Liver (tissue), 9 donors: Measurements from ENCODE around the gene PCDH9. TPM values are rescaled to one million over a fixed set of nuclear protein-coding genes. Genes with fewer than 3 reads are reported as not detected.

ENCODE experiments used
- DNase-seq: peaks from one replicate; pipeline ENCODE4 v3.0.0-alpha.2; 2017; ENCODE audit warnings: low spot score
- H3K27ac ChIP-seq, 2 donors: one replicate each; pipeline ENCODE4 v1.7.0; 2013; ENCODE audit warnings: inconsistent platforms in 2 of 2, low read length in 2 of 2, control low read depth in 1 of 2, low read depth in 1 of 2, mild to moderate bottlenecking in 1 of 2
- H3K27me3 ChIP-seq, 4 donors: one replicate each; pipeline versions ENCODE4 v1.6.1 to v1.7.0; 2013; ENCODE audit warnings: low read length in 3 of 4, inconsistent platforms in 1 of 4, mild to moderate bottlenecking in 1 of 4, moderate library complexity in 1 of 4; ENCODE audit not compliant: control insufficient read depth in 4 of 4, insufficient read depth in 4 of 4
- H3K36me3 ChIP-seq, 4 donors: one replicate each; pipeline versions ENCODE4 v1.6.1 to v1.7.0; 2013; ENCODE audit warnings: low read length in 3 of 4, mild to moderate bottlenecking in 3 of 4, low read depth in 1 of 4, moderate library complexity in 1 of 4; ENCODE audit not compliant: control insufficient read depth in 4 of 4, insufficient read depth in 3 of 4
- H3K4me1 ChIP-seq, 4 donors: one replicate each; pipeline versions ENCODE4 v1.6.1 to v1.7.0; 2013; ENCODE audit warnings: low read length in 3 of 4, mild to moderate bottlenecking in 3 of 4, moderate library complexity in 1 of 4; ENCODE audit not compliant: control insufficient read depth in 4 of 4, insufficient read depth in 4 of 4
- H3K4me3 ChIP-seq, 3 donors: one replicate each; pipeline versions ENCODE4 v1.6.1 to v1.7.0; 2013; ENCODE audit warnings: low read length in 3 of 3, control low read depth in 1 of 3, low read depth in 1 of 3, mild to moderate bottlenecking in 1 of 3
- H3K9ac ChIP-seq, 2 donors: one replicate each; pipeline ENCODE4 v1.7.0; 2013; ENCODE audit warnings: low read length in 2 of 2, mild to moderate bottlenecking in 2 of 2, moderate library complexity in 2 of 2, control low read depth in 1 of 2, low read depth in 1 of 2
- H3K9me3 ChIP-seq, 4 donors: one replicate each; pipeline versions ENCODE4 v1.6.1 to v1.7.0; 2013; ENCODE audit warnings: low read length in 3 of 4; ENCODE audit not compliant: control insufficient read depth in 4 of 4
- CTCF ChIP-seq: fragments of 150-350 bp; IDR thresholded peaks from 2 replicates; pipeline ENCODE4 v1.5.1; 2017; ENCODE audit warnings: improper control_type of control experiment, low read depth, low read length; ENCODE audit not compliant: missing input control
- EGR1 ChIP-seq, 2 donors: IDR thresholded peaks; 2 replicates each; pipeline ENCODE4 v1.6.1; 2016 to 2018; ENCODE audit warnings: antibody characterized with exemption in 2 of 2, low read depth in 2 of 2
- FOXA1 ChIP-seq: IDR thresholded peaks from 2 replicates; pipeline ENCODE4 v1.6.1; 2016; ENCODE audit warnings: antibody characterized with exemption
- FOXA2 ChIP-seq: IDR thresholded peaks from 2 replicates; pipeline ENCODE4 v1.6.1; 2016; ENCODE audit warnings: antibody characterized with exemption
- GABPA ChIP-seq, 2 donors: IDR thresholded peaks in 1 of 2; conservative IDR thresholded peaks in 1 of 2; 2 replicates each; pipeline ENCODE4 v1.6.1; 2016; ENCODE audit warnings: antibody characterized with exemption in 2 of 2, mild to moderate bottlenecking in 1 of 2, moderate library complexity in 1 of 2
- HNF4A ChIP-seq, 2 donors: conservative IDR thresholded peaks; 2 replicates each; pipeline ENCODE4 v1.6.1; 2016; ENCODE audit warnings: antibody characterized with exemption in 2 of 2, mild to moderate bottlenecking in 2 of 2
- HNF4G ChIP-seq: IDR thresholded peaks from 2 replicates; pipeline ENCODE4 v1.6.1; 2016; ENCODE audit warnings: antibody characterized with exemption
- JUND ChIP-seq, 2 donors: IDR thresholded peaks; 2 replicates each; pipeline ENCODE4 v1.6.1; 2016; ENCODE audit warnings: antibody characterized with exemption in 2 of 2
- NR2F2 ChIP-seq: IDR thresholded peaks from 2 replicates; pipeline ENCODE4 v1.6.1; 2016; ENCODE audit warnings: antibody characterized with exemption
- RAD21 ChIP-seq, 2 donors: IDR thresholded peaks; 2 replicates each; pipeline ENCODE4 v1.6.1; 2016; ENCODE audit warnings: antibody characterized with exemption in 2 of 2, mild to moderate bottlenecking in 2 of 2
- RXRA ChIP-seq, 2 donors: IDR thresholded peaks; 2 replicates each; pipeline ENCODE4 v1.6.1; 2017 to 2018; ENCODE audit warnings: antibody characterized with exemption in 2 of 2, mild to moderate bottlenecking in 1 of 2
- SP1 ChIP-seq: IDR thresholded peaks from 2 replicates; pipeline ENCODE4 v1.6.1; 2018; ENCODE audit warnings: antibody characterized with exemption, mild to moderate bottlenecking
- TAF1 ChIP-seq: conservative IDR thresholded peaks from 2 replicates; pipeline ENCODE4 v1.6.1; 2016; ENCODE audit warnings: antibody characterized with exemption, mild to moderate bottlenecking
- YY1 ChIP-seq: IDR thresholded peaks from 2 replicates; pipeline ENCODE4 v1.6.1; 2016; ENCODE audit warnings: antibody characterized with exemption, mild to moderate bottlenecking
- ZBTB33 ChIP-seq: IDR thresholded peaks from 2 replicates; pipeline ENCODE4 v1.6.1; 2016; ENCODE audit warnings: antibody characterized with exemption
- WGBS: extraction: QIAGEN DNeasy Blood & Tissue Kit; methylation state at CpG from one replicate; pipeline ENCODE4 v1.1.7; 2013; 5-methylcytosine and 5-hydroxymethylcytosine counted together
- polyA plus RNA-seq, 2 donors: library from polyadenylated mRNA; stranded (reverse) in 1 of 2; unstranded in 1 of 2; fragments of 200-250 nt in 1 of 2; fragments of >200 nt in 1 of 2; fragmentation: Nextera tagmentation in 1 of 2; extraction: Ambion mirVana in 1 of 2; gene quantifications; one replicate each; pipeline versions ENCODE4 v1.2.1 to v1.2.3, GENCODE V29; 2013 to 2015
- total RNA-seq, 2 donors: library from RNA; depleted of rRNA; stranded (reverse); fragments of >200 nt; gene quantifications; one replicate each; pipeline ENCODE4 v1.2.3, GENCODE V29; 2014
- TF ChIP-seq, protein P1 (sequence below): IDR thresholded peaks from 2 replicates; pipeline ENCODE4 v1.6.1; 2016; ENCODE audit warnings: antibody characterized with exemption
- TF ChIP-seq, protein P2 (sequence below): IDR thresholded peaks from 2 replicates; pipeline ENCODE4 v1.6.1; 2016; ENCODE audit warnings: antibody characterized with exemption, mild to moderate bottlenecking
- TF ChIP-seq, protein P3 (sequence below): IDR thresholded peaks from 2 replicates; pipeline ENCODE4 v1.6.1; 2016; ENCODE audit warnings: antibody characterized with exemption
- donor health status: healthy.
- donor health status: healthy.
- donor health status: healthy.
- donor health status: healthy.
- donor health status: healthy.

Gene PCDH9
- total and polyA plus RNA-seq, 4 donors: 0.90 to 4.0 (median 2.2) TPM

- TF ChIP-seq ZBTB33 (no peak), SP1 (no peak), YY1 (no peak), JUND (IDR thresholded peaks at IDR 0.05) (no peak), NR2F2 (no peak), HNF4A (conservative IDR thresholded peaks at IDR 0.05) (no peak), FOXA2 (no peak), EGR1 (IDR thresholded peaks at IDR 0.05; ENCODE audit: low read depth in 2 of 2) (no peak), TAF1 (no peak)
- TF ChIP-seq, protein P1, sequence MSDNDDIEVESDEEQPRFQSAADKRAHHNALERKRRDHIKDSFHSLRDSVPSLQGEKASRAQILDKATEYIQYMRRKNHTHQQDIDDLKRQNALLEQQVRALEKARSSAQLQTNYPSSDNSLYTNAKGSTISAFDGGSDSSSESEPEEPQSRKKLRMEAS: no peak
Observed at GRCh38 chr13:66446413-66446812, 783.7 kb downstream of the PCDH9 start (continued).

DNA sequence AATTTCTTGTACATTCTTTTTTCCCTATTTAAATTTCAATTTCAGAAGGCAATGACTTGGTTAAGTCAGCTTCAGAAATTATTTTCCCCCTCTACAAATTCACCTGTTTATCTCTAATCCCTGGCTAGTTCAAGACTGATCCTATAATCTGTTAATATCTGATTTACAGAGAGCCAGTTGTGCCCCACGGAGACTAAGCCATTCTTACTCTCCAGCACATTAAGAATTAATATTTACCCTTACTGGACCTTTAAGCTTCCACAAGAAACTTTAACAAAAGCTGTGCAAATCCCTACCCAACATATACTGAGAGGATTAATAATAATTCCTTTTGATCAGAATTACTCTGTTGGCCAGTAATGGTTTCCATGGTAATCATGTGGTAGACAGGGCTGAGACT lies 786.2 kb downstream of the PCDH9 start:
- Histone ChIP-seq H3K9me3 (no peaks in the 10 kb centered on the region), H3K36me3 (no peaks in the 10 kb centered on the region), H3K9ac (no peak overlapping the region), H3K27ac (no peak overlapping the region), H3K4me3 (no peak overlapping the region), H3K4me1 (no peaks in the 10 kb centered on the region), H3K27me3 (no peaks in the 10 kb centered on the region)
- WGBS: 59% methylated on average over 1 of the region's 1 CpG
- no peak for DNase-seq
- TF ChIP-seq TAF1 (no peak), FOXA2 (no peak), ZBTB33 (no peak), EGR1 (IDR thresholded peaks at IDR 0.05; ENCODE audit: low read depth in 2 of 2) (no peak), HNF4A (conservative IDR thresholded peaks at IDR 0.05) (no peak), HNF4G (no peak), JUND (IDR thresholded peaks at IDR 0.05) (no peak), FOXA1 (no peak), YY1 (no peak), RAD21 (IDR thresholded peaks at IDR 0.05) (no peak), NR2F2 (no peak), RXRA (IDR thresholded peaks at IDR 0.05) (no peak), GABPA (IDR thresholded peaks at IDR 0.05 in 1 of 2, conservative IDR thresholded peaks at IDR 0.05 in 1 of 2) (no peak), CTCF (no peak)
- TF ChIP-seq, protein P2, sequence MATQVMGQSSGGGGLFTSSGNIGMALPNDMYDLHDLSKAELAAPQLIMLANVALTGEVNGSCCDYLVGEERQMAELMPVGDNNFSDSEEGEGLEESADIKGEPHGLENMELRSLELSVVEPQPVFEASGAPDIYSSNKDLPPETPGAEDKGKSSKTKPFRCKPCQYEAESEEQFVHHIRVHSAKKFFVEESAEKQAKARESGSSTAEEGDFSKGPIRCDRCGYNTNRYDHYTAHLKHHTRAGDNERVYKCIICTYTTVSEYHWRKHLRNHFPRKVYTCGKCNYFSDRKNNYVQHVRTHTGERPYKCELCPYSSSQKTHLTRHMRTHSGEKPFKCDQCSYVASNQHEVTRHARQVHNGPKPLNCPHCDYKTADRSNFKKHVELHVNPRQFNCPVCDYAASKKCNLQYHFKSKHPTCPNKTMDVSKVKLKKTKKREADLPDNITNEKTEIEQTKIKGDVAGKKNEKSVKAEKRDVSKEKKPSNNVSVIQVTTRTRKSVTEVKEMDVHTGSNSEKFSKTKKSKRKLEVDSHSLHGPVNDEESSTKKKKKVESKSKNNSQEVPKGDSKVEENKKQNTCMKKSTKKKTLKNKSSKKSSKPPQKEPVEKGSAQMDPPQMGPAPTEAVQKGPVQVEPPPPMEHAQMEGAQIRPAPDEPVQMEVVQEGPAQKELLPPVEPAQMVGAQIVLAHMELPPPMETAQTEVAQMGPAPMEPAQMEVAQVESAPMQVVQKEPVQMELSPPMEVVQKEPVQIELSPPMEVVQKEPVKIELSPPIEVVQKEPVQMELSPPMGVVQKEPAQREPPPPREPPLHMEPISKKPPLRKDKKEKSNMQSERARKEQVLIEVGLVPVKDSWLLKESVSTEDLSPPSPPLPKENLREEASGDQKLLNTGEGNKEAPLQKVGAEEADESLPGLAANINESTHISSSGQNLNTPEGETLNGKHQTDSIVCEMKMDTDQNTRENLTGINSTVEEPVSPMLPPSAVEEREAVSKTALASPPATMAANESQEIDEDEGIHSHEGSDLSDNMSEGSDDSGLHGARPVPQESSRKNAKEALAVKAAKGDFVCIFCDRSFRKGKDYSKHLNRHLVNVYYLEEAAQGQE: no peak
- TF ChIP-seq, protein P3, sequence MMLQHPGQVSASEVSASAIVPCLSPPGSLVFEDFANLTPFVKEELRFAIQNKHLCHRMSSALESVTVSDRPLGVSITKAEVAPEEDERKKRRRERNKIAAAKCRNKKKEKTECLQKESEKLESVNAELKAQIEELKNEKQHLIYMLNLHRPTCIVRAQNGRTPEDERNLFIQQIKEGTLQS: no peak
- TF ChIP-seq, protein P1: no peak
